ENCODE results near the gene FOXN3.
"Not testable (repeated sequence)": the region's sequence is repeated elsewhere in the genome, so short reads cannot be mapped to it uniquely, and the experiment has no call there.

Gene FOXN3

GRCh38 chr14:89303456-89304435 lies 113.3 kb downstream of the FOXN3 start:
- DNase-seq (ENCODE audit: low read depth) = no peak

GRCh38 chr14:89302396-89302950 lies 114.6 kb downstream of the FOXN3 start:
- no peak for DNase-seq (ENCODE audit: low read depth)

GRCh38 chr14:89299587-89299986 lies 117.4 kb downstream of the FOXN3 start:
- DNase-seq (ENCODE audit: low read depth) = no peak

- DNase-seq (ENCODE audit: low read depth) = no peak
Observed at GRCh38 chr14:89298056-89298834, 118.8 kb downstream of the FOXN3 start.

GRCh38 chr14:89296281-89296745 lies 120.7 kb downstream of the FOXN3 start:
- no peak for DNase-seq (ENCODE audit: low read depth)

GRCh38 chr14:89294872-89295271 lies 122.2 kb downstream of the FOXN3 start:
- no peak for DNase-seq (ENCODE audit: low read depth)

GRCh38 chr14:89294469-89294868 lies 122.6 kb downstream of the FOXN3 start:
- not testable (repeated sequence) for DNase-seq (ENCODE audit: low read depth)

GRCh38 chr14:89294060-89294459 lies 123.0 kb downstream of the FOXN3 start:
- DNase-seq (ENCODE audit: low read depth) = no peak

GRCh38 chr14:89293314-89293916 lies 123.6 kb downstream of the FOXN3 start:
- no peak for DNase-seq (ENCODE audit: low read depth)

- DNase-seq (ENCODE audit: low read depth) = no peak
Observed at GRCh38 chr14:89292579-89293313, 124.3 kb downstream of the FOXN3 start.

- DNase-seq (ENCODE audit: low read depth) = no peak
Observed at GRCh38 chr14:89291351-89291940, 125.6 kb downstream of the FOXN3 start.

GRCh38 chr14:89290813-89291212 lies 126.2 kb downstream of the FOXN3 start:
- DNase-seq (ENCODE audit: low read depth) = no peak

- DNase-seq (ENCODE audit: low read depth) = no peak
Observed at GRCh38 chr14:89289477-89289876, 127.6 kb downstream of the FOXN3 start.

- no peak for DNase-seq (ENCODE audit: low read depth)
Observed at GRCh38 chr14:89288114-89288513, 128.9 kb downstream of the FOXN3 start.

GRCh38 chr14:89284333-89285058 lies 132.5 kb downstream of the FOXN3 start:
- DNase-seq (ENCODE audit: low read depth) = no peak

- peak; percentile 9 for DNase-seq (ENCODE audit: low read depth)
Observed at GRCh38 chr14:89283327-89284060, 133.5 kb downstream of the FOXN3 start.

GRCh38 chr14:89282191-89282590 lies 134.8 kb downstream of the FOXN3 start:
- DNase-seq (ENCODE audit: low read depth) = no peak

- no peak for DNase-seq (ENCODE audit: low read depth)
Observed at GRCh38 chr14:89280600-89280999, 136.4 kb downstream of the FOXN3 start.

GRCh38 chr14:89279649-89280232 lies 137.3 kb downstream of the FOXN3 start:
- DNase-seq (ENCODE audit: low read depth) = no peak

Measured in activated gamma-delta T cell treated with anti-CD3 and anti-CD28 coated beads, Interleukin-2, amount 50 U/mL, for 16 hours (primary cell).